Activated CD4-positive, alpha-beta T cell treated with anti-CD3 and anti-CD28 coated beads, Interleukin-2, Interleukin-4, amounts not matched to agents 100 ng/mL and 50 ng/mL, durations not matched to agents 16 hours and 8 hours (primary cell): ENCODE measurements around the gene PRDM15.

Experiments used
- DNase-seq: peaks from one replicate; pipeline ENCODE4 v3.0.0-alpha.2; 2020; ENCODE audit warnings: low spot score

PRDM15 gene

GRCh38 chr21:41763398-41763931, 115.7 kb downstream of the PRDM15 start:
- no peak for DNase-seq

GRCh38 chr21:41762753-41763152, 116.4 kb downstream of the PRDM15 start:
- no peak for DNase-seq

GRCh38 chr21:41761934-41762635, 117.1 kb downstream of the PRDM15 start:
- no peak for DNase-seq

- no peak for DNase-seq
Measured at GRCh38 chr21:41761211-41761933, 117.8 kb downstream of the PRDM15 start.

- DNase-seq: no peak
Measured at GRCh38 chr21:41760411-41760810, 118.7 kb downstream of the PRDM15 start.

GRCh38 chr21:41759926-41760325, 119.2 kb downstream of the PRDM15 start:
- no peak for DNase-seq

GRCh38 chr21:41759214-41759840, 119.8 kb downstream of the PRDM15 start:
- no peak for DNase-seq

- DNase-seq: no peak
Measured at GRCh38 chr21:41758550-41758949, 120.6 kb downstream of the PRDM15 start.

GRCh38 chr21:41755934-41756773, 123.0 kb downstream of the PRDM15 start:
- no peak for DNase-seq

- DNase-seq: no peak
Measured at GRCh38 chr21:41755258-41755933, 123.7 kb downstream of the PRDM15 start.

GRCh38 chr21:41754479-41754891, 124.7 kb downstream of the PRDM15 start:
- DNase-seq: no peak

GRCh38 chr21:41753006-41753898, 125.9 kb downstream of the PRDM15 start:
- DNase-seq: no peak

- no peak for DNase-seq
Measured at GRCh38 chr21:41752231-41752681, 126.9 kb downstream of the PRDM15 start.

GRCh38 chr21:41751611-41752011, 127.5 kb downstream of the PRDM15 start:
- no peak for DNase-seq

- DNase-seq: no peak
Measured at GRCh38 chr21:41750532-41751151, 128.5 kb downstream of the PRDM15 start.

- no peak for DNase-seq
Measured at GRCh38 chr21:41750051-41750450, 129.1 kb downstream of the PRDM15 start.

- DNase-seq: no peak
Measured at GRCh38 chr21:41749286-41749685, 129.9 kb downstream of the PRDM15 start.
